HepG2 (cell line): ENCODE measurements around the gene SVBP. TPM values are rescaled to one million over a fixed set of nuclear protein-coding genes. Genes with fewer than 3 reads are reported as not detected.
A peak's percentile ranks its signal among the peaks of the same experiment; 100 is the strongest.

Source experiments
- ATAC-seq: fragments of 200-7000 bp; cut with Tn5 transposase; 3 replicates; pipeline ENCODE4 v1.9.1; 2020; ENCODE audit warnings: mild to moderate bottlenecking, moderate library complexity
- BruUV-seq: library from RNA; stranded (reverse); fragments of 400-500 nt; replicated peaks from 2 replicates; lab custom pipeline; 2021; lab: Mats Ljungman, UMichigan
- CTCF ChIA-PET: fragments of 300-600 bp; formaldehyde crosslinking; extraction: SDS; loops from one replicate; lab custom pipeline; 2021; ENCODE audit warnings: low total read pairs, inconsistent platforms, low intra/inter-chr PET ratio; lab: Yijun Ruan, JAX
- POLR2A ChIA-PET: fragments of 350-600 bp; sonication (Branson Sonifier 250); formaldehyde crosslinking; loops from one replicate; lab custom pipeline; 2020; ENCODE audit warnings: antibody characterized with exemption, inconsistent platforms; lab: Yijun Ruan, JAX
- DNase-seq: peaks from one replicate; pipeline ENCODE4 v3.0.0-alpha.2; 2015; ENCODE audit warnings: low spot score
- FAIRE-seq: peaks from 3 replicates; lab custom pipeline; 2011; peaks lifted over from hg19 to GRCh38; lab: Jason Lieb, UNC
- H2AFZ ChIP-seq: one replicate; pipeline ENCODE4 v1.6.1; 2011; ENCODE audit warnings: low read length, inconsistent platforms
- H3K27ac ChIP-seq: fragments of 300-600 bp; 3 replicates; pipeline ENCODE4 v1.8.0; 2011; ENCODE audit warnings: mixed run types, mild to moderate bottlenecking, mixed read lengths, low read length, inconsistent platforms; ENCODE audit not compliant: insufficient read depth; ENCODE audit errors: extremely low read length
- H3K27me3 ChIP-seq, 2 experiments: fragments of 200-600 bp in 1 of 2; 2 replicates in 1 of 2; 3 replicates in 1 of 2; pipeline versions ENCODE4 v1.6.0 to v1.8.0; 2011; ENCODE audit warnings: low read length in 2 of 2, mild to moderate bottlenecking in 2 of 2, moderate library complexity in 2 of 2, inconsistent platforms in 1 of 2; ENCODE audit not compliant: insufficient read depth in 2 of 2, control insufficient read depth in 1 of 2
- H3K36me3 ChIP-seq, 2 experiments: fragments of 200-600 bp in 1 of 2; replicated peaks in 1 of 2; 2 replicates in 1 of 2; 3 replicates in 1 of 2; pipeline versions ENCODE4 v1.5.1 to v1.8.0; 2011; ENCODE audit warnings: low read length in 2 of 2, inconsistent platforms in 1 of 2; ENCODE audit not compliant: insufficient read depth in 2 of 2, control insufficient read depth in 1 of 2
- H3K4me1 ChIP-seq: 2 replicates; pipeline ENCODE4 v1.5.1; 2012; ENCODE audit warnings: low read length, inconsistent platforms; ENCODE audit not compliant: insufficient read depth
- H3K4me2 ChIP-seq: 2 replicates; pipeline ENCODE4 v1.6.0; 2011; ENCODE audit warnings: low read depth, low read length, inconsistent platforms
- H3K4me3 ChIP-seq, 3 experiments: fragments of 200-600 bp in 1 of 3; sonication (generic), shearing (Covaris generic) in 1 of 3; replicated peaks in 1 of 3; 2 replicates each; pipeline ENCODE4 v1.5.1; 2011 to 2016; ENCODE audit warnings: low read length in 3 of 3, inconsistent platforms in 2 of 3, low read depth in 2 of 3, mild to moderate bottlenecking in 2 of 3, control low read depth in 1 of 3, mixed read lengths in 1 of 3; ENCODE audit not compliant: insufficient read depth in 1 of 3
- H3K79me2 ChIP-seq: one replicate; pipeline ENCODE4 v1.6.1; 2011; ENCODE audit warnings: low read length, inconsistent platforms; ENCODE audit not compliant: insufficient read depth
- H3K9ac ChIP-seq: 2 replicates; pipeline ENCODE4 v1.6.0; 2011; ENCODE audit warnings: mild to moderate bottlenecking, low read depth, low read length, inconsistent platforms; ENCODE audit not compliant: insufficient read depth
- H3K9me3 ChIP-seq: 2 replicates; pipeline ENCODE4 v1.5.1; 2012; ENCODE audit warnings: mild to moderate bottlenecking, low read length
- H4K20me1 ChIP-seq: 2 replicates; pipeline ENCODE4 v1.6.0; 2011; ENCODE audit warnings: inconsistent platforms, mild to moderate bottlenecking, low read length, moderate library complexity; ENCODE audit not compliant: insufficient read depth
- JUNB ChIP-seq: sonication (generic); formaldehyde crosslinking; IDR thresholded peaks from 2 replicates; pipeline ENCODE4 v1.8.0; 2022; ENCODE audit warnings: missing genetic modification reagents, mild to moderate bottlenecking, borderline replicate concordance
- KDM3A ChIP-seq: IDR thresholded peaks from 2 replicates; pipeline ENCODE4 v1.6.1; 2018; ENCODE audit warnings: low read depth, missing compliant biosample characterization
- MEIS1 ChIP-seq: sonication (generic); formaldehyde crosslinking; IDR thresholded peaks from 2 replicates; pipeline ENCODE4 v1.9.0; 2021; ENCODE audit warnings: mild to moderate bottlenecking, missing genetic modification reagents, moderate library complexity, borderline replicate concordance
- RAD51 ChIP-seq: fragments of 450-650 bp; IDR thresholded peaks from 2 replicates; pipeline ENCODE4 v1.6.1; 2016; ENCODE audit warnings: borderline replicate concordance
- REPIN1 ChIP-seq: sonication (generic); formaldehyde crosslinking; IDR thresholded peaks from 2 replicates; pipeline ENCODE4 v1.8.0; 2022; ENCODE audit warnings: missing genetic modification reagents, low read depth, mild to moderate bottlenecking, borderline replicate concordance
- ZNF180 ChIP-seq: sonication (generic); formaldehyde crosslinking; IDR thresholded peaks from 2 replicates; pipeline ENCODE4 v1.4.0; 2020; ENCODE audit warnings: low read depth, missing genetic modification reagents, borderline replicate concordance
- ZNF33A ChIP-seq: sonication (generic); formaldehyde crosslinking; IDR thresholded peaks from 2 replicates; pipeline ENCODE4 v1.5.1; 2020; ENCODE audit warnings: missing genetic modification reagents, mild to moderate bottlenecking, moderate library complexity, borderline replicate concordance
- ZNF350 ChIP-seq: sonication (generic); formaldehyde crosslinking; IDR thresholded peaks from 2 replicates; pipeline ENCODE4 v1.4.0; 2020; ENCODE audit warnings: mild to moderate bottlenecking, low read depth, missing genetic modification reagents, borderline replicate concordance
- ZNF629 ChIP-seq: sonication (generic); formaldehyde crosslinking; conservative IDR thresholded peaks from 2 replicates; pipeline ENCODE4 v1.5.0; 2020; ENCODE audit warnings: missing genetic modification reagents
- WGBS: methylation state at CpG from one replicate; pipeline ENCODE4 v1.1.6; 2017; ENCODE audit warnings: low lambda C conversion rate; 5-methylcytosine and 5-hydroxymethylcytosine counted together
- in situ Hi-C: cut with HindIII; loops from 2 replicates; pipeline ENCODE4 v1.10.0; 2017; ENCODE audit warnings: low pct_unique_long_range_greater_than_20kb; ENCODE audit not compliant: extremely low pct_ligation_motif_present
- intact Hi-C: fragments of 100-400 bp; cut with micrococcal nuclease; formaldehyde crosslinking; loops from one replicate; pipeline ENCODE4 v1.10.0; 2022; ENCODE audit not compliant: unreplicated experiment
- polyA plus RNA-seq, 8 experiments: library from polyadenylated mRNA; depleted of rRNA in 3 of 8; stranded (reverse) in 7 of 8; unstranded in 1 of 8; fragments of >200 nt; fragmentation: Illumina TruSeq in 4 of 8; extraction: Trizol in 4 of 8; gene quantifications; 2 replicates each; pipeline versions ENCODE4 v1.2.1 to v1.2.3, GENCODE V29; 2011 to 2016; ENCODE audit warnings: low read depth in 4 of 8, missing spikeins in 1 of 8, mixed read lengths in 1 of 8; ENCODE audit not compliant: insufficient read depth in 1 of 8
- total RNA-seq, 5 experiments: library from RNA; depleted of rRNA; stranded (reverse); fragments of >200 nt; fragmentation: Illumina TruSeq; extraction: Trizol; gene quantifications; 2 replicates each; pipeline ENCODE4 v1.2.3, GENCODE V29; 2016; ENCODE audit warnings: low read depth in 1 of 5

The SVBP gene
- total and polyA plus RNA-seq, 2 of the 13 experiments (the other 11 are each of a cell fraction or from before 2014, with no cell fraction given): 28.8 to 48.2 TPM

DNA sequence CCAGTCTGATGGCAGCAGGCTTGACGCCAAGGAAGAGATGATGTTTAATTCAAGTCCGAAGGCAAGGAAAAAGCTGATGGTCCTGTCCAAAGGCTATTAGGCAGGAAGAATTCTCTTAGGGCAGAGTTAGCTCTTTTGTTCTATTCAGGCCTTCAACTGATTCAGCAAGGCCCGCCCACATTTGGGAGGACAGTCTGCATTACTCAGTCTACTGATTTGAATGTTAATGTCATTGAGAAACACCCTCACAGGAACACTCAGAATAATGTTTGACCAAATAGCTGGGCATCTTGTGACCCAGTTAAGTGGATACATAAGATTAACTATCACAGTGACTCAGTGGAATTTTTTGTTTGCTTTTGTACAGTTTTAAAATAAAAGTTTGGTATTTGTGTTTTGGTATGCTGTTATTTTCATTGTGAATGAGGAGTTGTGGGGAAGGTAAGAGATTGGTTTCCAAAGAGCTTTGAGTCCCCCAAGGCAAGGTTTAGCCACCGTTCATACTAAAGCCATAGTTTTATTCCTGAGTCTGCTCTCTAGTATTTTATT lies 27.5 kb upstream of the SVBP start:
- Histone ChIP-seq H3K79me2 (peaks cover 19% of the 10 kb centered on the region), H3K36me3 (peaks cover 1 to 6% of the 10 kb centered on the region in 2 experiments; a peak in 3 of 5 replicates), H3K27ac (no peak overlapping the region), H3K4me3 (no peak overlapping the region), H4K20me1 (no peaks in the 10 kb centered on the region), H3K4me1 (peaks cover 21% of the 10 kb centered on the region)
- ATAC-seq: no peak
- no peak for DNase-seq
- ChIA-PET CTCF (no interaction called here), POLR2A (no interaction called here)
- in situ Hi-C loops: loop anchor here (5.0 kb wide), 1 partner anchor 58 kb away; no protein-coding TSS in a partner anchor
- TF ChIP-seq RAD51 (no peak), ZNF350 (no peak), JUNB (CRISPR knock-in tag) (no peak), REPIN1 (CRISPR knock-in tag) (no peak), MEIS1 (CRISPR knock-in tag) (no peak), ZNF180 (CRISPR knock-in tag) (no peak), KDM3A (no peak)
- TF ChIP-seq, all 625 proteins: peak for 0
- WGBS: 94% methylated on average over 4 of the region's 4 CpGs
- no TSS peak for BruUV-seq
- H3K4me2 ChIP-seq: no peak overlapping the region
- FAIRE-seq: no peak
- H3K27me3 ChIP-seq: no peaks in the 10 kb centered on the region; a peak in 1 of 5 replicates
- H3K9me3 ChIP-seq: no peaks in the 10 kb centered on the region
- intact Hi-C loops: loop anchor here (2.0 kb wide), 1 partner anchor 26 kb away; no protein-coding TSS in a partner anchor
- no peak overlapping the region for H3K9ac ChIP-seq
- no peak overlapping the region for H2AFZ ChIP-seq

DNA sequence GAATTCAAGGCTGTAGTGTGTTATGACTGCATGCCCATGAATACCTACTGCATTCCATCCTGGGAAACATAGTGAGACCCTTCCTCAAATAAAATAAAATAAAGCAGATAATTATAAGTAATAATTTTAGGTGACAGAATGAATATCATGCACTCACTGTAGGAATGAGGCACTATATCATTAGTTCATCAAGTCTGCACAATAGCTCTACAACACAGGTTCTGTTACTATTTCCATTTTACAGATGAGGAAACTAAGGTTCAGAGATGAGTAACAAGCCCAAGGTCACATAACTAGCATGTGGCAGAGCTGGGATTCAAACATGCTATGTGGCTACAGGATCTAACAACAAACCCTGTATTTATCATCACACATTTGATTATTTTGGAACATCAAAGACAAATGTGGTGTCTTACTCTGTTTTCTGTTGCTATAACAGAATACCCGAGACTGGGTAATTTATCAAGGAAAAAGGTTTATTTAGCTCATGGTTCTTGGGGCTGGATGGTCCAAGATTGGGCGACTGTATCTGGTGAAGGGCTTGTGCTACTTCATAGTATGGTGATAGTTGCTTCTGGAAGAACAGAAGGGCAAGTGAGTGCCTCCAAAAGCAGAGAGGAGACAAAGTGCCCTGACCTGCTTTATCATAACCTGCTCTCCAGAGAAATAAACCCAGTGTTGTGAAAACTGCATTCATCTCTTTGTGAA lies 24.4 kb upstream of the SVBP start:
- 66% methylated on average over 2 of the region's 2 CpGs for WGBS
- Histone ChIP-seq H3K36me3 (no peaks in the 10 kb centered on the region), H3K4me2 (no peak overlapping the region), H3K4me1 (no peaks in the 10 kb centered on the region), H2AFZ (no peak overlapping the region), H4K20me1 (no peaks in the 10 kb centered on the region), H3K27ac (no peak overlapping the region), H3K4me3 (no peak overlapping the region), H3K79me2 (peaks cover 2% of the 10 kb centered on the region), H3K9ac (no peak overlapping the region), H3K27me3 (no peaks in the 10 kb centered on the region; a peak in 1 of 5 replicates), H3K9me3 (no peaks in the 10 kb centered on the region)
- intact Hi-C loops (no loop called here), in situ Hi-C loops (no loop called here)
- no TSS peak for BruUV-seq
- no peak for FAIRE-seq
- POLR2A ChIA-PET: no interaction called here
- CTCF ChIA-PET: no interaction called here
- no peak for DNase-seq
- TF ChIP-seq ZNF629 (CRISPR knock-in tag) (peak; percentile 52; the same call in 1 of the 2 replicates), ZNF33A (no peak)
- no peak for ATAC-seq
